Hindlimb muscle (tissue), 1 donor: Measurements from ENCODE around the gene AMZ1. TPM values are rescaled to one million over a fixed set of nuclear protein-coding genes. Genes with fewer than 3 reads are reported as not detected.
A peak's percentile ranks its signal among the peaks of the same experiment; 100 is the strongest.

ENCODE experiments used
- DNase-seq: peaks from one replicate; pipeline ENCODE4 v3.0.0-alpha.2; 2013
- polyA plus RNA-seq: library from polyadenylated mRNA; unstranded; fragments of 120-200 nt; gene quantifications from one replicate; pipeline ENCODE4 v1.2.1, GENCODE V29; 2013; ENCODE audit not compliant: insufficient read length

AMZ1 gene
- polyA plus RNA-seq, 1 donor = 0.67 TPM

DNA sequence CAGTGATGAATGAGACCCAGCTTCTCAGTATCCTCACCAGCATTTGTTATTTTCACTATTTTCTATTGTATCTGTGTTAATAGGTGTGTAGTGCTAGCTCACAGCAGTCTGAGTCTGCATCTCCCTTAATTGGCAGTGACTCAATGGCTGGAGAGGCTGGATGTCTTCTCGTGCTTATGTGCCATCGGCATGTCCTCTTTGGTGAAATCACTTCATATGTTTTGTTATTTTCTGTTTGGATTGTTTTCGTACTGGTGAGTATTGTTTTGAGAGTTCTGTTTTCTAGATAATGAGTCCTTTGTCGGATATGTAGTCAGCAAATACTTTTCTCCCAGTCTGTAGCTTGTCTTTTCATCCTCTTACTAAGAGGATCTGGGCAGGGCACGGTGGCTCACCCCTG, 66.1 kb downstream of the AMZ1 start:
- no peak for DNase-seq

GRCh38 chr7:2754912-2755311, 66.9 kb downstream of the AMZ1 start:
- no peak for DNase-seq

- DNase-seq = no peak
These were observed 67.5 kb downstream of the AMZ1 start for GRCh38 chr7:2755531-2755930.

- no peak for DNase-seq
These were observed 69.4 kb downstream of the AMZ1 start for GRCh38 chr7:2757361-2757903.

- DNase-seq = peak; percentile 79
These were observed 70.1 kb downstream of the AMZ1 start for GRCh38 chr7:2757904-2758672.

- DNase-seq = no peak
These were observed 70.9 kb downstream of the AMZ1 start for GRCh38 chr7:2758673-2759616.

DNA sequence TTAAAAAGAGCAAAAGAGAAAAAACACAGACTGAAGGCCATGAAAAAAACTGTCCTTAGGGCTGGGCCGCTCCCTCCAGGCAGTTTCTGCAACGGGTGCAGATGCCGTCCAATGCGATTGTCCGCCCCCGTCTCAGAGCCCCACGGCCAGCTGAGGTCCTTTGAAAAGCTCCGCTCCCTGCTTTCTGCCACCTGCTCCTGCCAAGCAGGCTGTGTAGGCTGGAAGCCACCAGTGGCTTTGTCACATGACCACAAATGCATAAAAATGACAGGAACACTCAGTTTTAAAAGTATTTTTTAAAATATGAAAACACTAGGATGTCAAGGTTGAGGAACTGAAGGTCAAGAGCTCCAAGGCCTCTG, 71.7 kb downstream of the AMZ1 start:
- DNase-seq = peak; percentile 54

DNA sequence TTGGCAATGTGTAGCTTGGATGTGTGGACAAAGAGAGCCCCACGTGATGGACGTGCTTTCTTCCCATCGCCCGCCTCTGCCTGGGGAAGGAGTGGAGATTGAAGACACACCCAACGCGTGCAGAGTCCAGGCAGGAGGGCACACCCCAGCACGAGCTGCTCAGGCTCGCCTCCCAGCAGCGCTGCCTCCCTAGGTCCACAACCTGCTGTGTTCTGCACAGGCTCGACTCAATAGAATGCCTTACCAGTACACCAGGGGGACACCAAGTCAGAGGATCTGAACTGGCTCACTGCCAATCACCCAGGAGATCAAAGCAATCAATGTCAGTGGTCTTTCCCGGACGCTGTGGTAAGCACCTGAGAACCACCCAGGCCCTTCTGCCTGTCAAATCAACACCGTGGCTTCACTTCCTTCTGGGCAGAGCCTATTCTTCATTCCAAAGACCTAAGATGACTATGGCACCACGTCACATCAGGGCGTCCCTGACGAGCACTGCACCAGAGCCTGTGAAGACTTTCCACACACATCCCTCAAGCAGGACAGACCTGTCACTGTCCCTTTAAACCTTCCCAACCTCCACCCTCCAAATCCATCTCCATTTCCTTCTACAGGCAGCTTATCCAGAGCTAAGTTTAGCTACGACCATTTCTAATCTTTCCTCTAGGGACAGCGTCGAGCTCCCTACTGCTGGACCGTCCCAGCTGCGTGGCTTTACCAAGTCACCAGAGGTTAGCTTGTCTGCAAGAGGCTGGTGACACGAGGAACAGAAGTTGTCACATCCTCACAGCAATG, 72.3 kb downstream of the AMZ1 start:
- no peak for DNase-seq

DNA sequence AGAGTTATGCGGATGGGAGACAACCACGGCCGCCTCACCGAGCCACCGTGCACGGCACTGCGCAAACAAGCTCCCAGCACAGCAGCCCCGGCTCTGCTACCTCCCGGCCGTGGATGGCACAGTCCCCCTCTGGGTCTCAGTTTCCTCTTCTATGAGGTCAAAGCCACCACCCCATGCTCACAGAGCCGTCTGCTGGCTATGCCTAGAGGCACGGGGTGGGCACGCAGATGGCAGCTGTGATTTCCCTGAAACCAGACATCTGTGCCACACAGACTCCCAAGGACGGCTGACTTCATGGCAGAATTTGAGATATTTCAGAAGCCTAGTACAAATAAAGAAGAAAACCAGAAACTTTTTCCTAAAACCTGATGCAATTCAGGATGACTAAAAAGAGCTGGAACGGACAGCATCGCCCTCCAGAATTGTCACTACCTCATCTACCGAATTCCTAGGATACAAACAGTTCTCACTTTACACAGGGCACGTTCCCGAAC, 73.2 kb downstream of the AMZ1 start:
- DNase-seq = no peak

DNA sequence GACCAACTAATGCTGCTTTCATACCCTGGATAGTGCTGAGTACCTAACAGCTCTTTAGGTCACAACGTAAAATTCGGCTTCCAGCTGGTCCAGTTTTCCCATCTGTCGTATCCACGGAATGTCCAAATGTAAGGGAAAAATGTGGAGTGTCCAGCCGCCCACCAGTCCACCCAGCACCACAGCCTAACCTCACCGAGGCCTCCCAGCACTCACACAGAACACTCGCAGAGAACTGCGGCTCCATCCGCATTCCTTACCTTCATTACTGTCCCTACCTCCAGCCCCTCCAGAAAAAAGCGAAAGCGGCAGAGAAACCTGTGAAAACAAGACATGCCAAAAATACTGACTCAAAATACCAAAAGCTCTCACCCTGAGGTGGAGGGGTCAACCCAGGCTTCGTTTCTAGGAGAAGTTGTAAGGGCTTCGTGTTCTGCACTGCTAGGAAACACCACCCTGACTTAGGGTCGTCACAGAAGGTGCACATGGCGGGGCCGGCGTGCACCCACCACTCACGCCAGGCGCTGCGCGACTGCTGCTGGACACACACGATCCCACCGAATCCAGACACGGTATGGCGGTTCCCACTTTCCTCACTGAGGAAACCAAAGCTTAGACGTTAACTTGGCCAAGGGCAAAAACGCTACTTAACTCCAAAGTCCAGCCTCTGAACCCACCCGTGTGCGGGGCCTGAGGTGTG, 73.9 kb downstream of the AMZ1 start:
- no peak for DNase-seq

GRCh38 chr7:2763597-2763996, 75.6 kb downstream of the AMZ1 start:
- DNase-seq = no peak

- DNase-seq = no peak
These were observed 76.6 kb downstream of the AMZ1 start for GRCh38 chr7:2764621-2765020.

Other genes with a start within 250 kb of the AMZ1 start
- gene GRIFIN, start 211.8 kb upstream of the AMZ1 start, polyA plus RNA-seq = not detected
- 21.3 TPM for gene LFNG, start 168.4 kb upstream of the AMZ1 start, polyA plus RNA-seq
- 25.9 TPM for gene BRAT1, start 132.7 kb upstream of the AMZ1 start, polyA plus RNA-seq
- 5.9 TPM for gene IQCE, start 129.2 kb upstream of the AMZ1 start, polyA plus RNA-seq
- 83.4 TPM for gene TTYH3, start 56.2 kb upstream of the AMZ1 start, polyA plus RNA-seq
- gene GNA12, start 156.1 kb downstream of the AMZ1 start, polyA plus RNA-seq = 27.1 TPM